GM18858 (cell line): ENCODE data around the gene SFR1.
"Not testable (repeated sequence)": the region's sequence is repeated elsewhere in the genome, so short reads cannot be mapped to it uniquely, and the experiment has no call there.

Experiments
- ATAC-seq: cut with Tn5 transposase; IDR thresholded peaks from one replicate; pipeline ENCODE4 v1.9.1; 2021; ENCODE audit not compliant: unreplicated experiment

SFR1 gene

GRCh38 chr10:104170610-104171254 lies 48.8 kb downstream of the SFR1 start:
- ATAC-seq, result no peak

- not testable (repeated sequence) for ATAC-seq
Measured at GRCh38 chr10:104174136-104174535, 52.2 kb downstream of the SFR1 start.
